Activated naive CD4-positive, alpha-beta T cell treated with anti-CD3 and anti-CD28 coated beads, Interleukin-2, amount 10 ng/mL, durations not matched to agents 7 days and 5 days (primary cell): ENCODE measurements around the gene CA7.
A peak's percentile ranks its signal among the peaks of the same experiment; 100 is the strongest.

Source experiments
- CTCF ChIA-PET: fragments of 350-600 bp; sonication (Branson Sonifier 250); formaldehyde crosslinking; loops from one replicate; lab custom pipeline; 2021; ENCODE audit warnings: antibody characterized with exemption; lab: Charles Lee
- DNase-seq: peaks from one replicate; pipeline ENCODE4 v3.0.0-alpha.2; 2020
- H3K27ac Mint-ChIP-seq: one replicate; pipeline ENCODE4 v1.8.0; 2021; ENCODE audit warnings: mild to moderate bottlenecking, moderate library complexity, mixed read lengths
- H3K27me3 Mint-ChIP-seq: one replicate; pipeline ENCODE4 v1.8.0; 2021; ENCODE audit warnings: mild to moderate bottlenecking, mixed read lengths
- H3K36me3 Mint-ChIP-seq: one replicate; pipeline ENCODE4 v1.8.0; 2021; ENCODE audit warnings: mixed read lengths
- H3K4me1 Mint-ChIP-seq: one replicate; pipeline ENCODE4 v1.8.0; 2021; ENCODE audit warnings: mixed read lengths
- H3K4me3 Mint-ChIP-seq: one replicate; pipeline ENCODE4 v1.8.0; 2021; ENCODE audit warnings: mild to moderate bottlenecking, moderate library complexity, mixed read lengths
- H3K9me3 Mint-ChIP-seq: one replicate; pipeline ENCODE4 v1.8.0; 2021; ENCODE audit warnings: mixed read lengths

The CA7 gene

DNA sequence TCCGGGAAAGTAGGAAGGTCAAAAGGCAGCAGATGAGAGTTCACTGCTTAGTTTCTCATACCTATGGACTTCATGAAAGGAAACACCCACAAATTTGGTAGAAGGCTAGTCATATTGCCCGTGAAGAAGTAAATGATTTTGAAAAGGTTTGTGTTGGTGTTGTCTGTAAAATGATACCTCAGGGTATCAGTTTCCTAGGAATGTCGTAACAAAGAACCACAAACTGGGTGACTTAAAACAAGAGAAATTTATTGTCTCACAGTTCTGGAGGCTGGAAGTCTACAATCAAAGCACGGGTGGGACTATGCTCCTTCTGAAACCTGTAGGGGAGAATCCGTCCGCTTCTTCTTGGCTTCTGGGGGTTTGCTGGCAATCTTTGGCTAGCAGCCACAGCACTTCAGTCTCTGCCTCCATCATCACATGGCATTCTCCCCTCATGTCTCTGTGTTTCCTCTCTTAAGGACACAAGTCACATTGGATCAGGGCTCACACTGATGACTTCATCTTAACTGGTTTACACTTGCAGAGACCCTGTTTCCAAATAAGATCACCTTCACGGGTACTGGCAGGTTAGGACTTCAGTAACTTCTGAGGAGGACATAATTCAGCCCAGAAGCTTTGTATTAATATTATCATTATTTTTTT, 11.4 kb upstream of the CA7 start:
- H3K36me3 Mint-ChIP-seq = peaks cover 6% of the 10 kb centered on the region
- CTCF ChIA-PET = interaction anchor here (2.8 to 6.3 kb wide), 4 partner anchors 10 to 36 kb away, joined by 20 to 117 read pairs (median 29); partner anchors contain the start of gene CA7
- H3K4me1 Mint-ChIP-seq = peaks cover 27% of the 10 kb centered on the region
- H3K27ac Mint-ChIP-seq = no peak overlapping the region
- peaks cover 4% of the 10 kb centered on the region for H3K27me3 Mint-ChIP-seq
- H3K4me3 Mint-ChIP-seq = no peak overlapping the region
- no peaks in the 10 kb centered on the region for H3K9me3 Mint-ChIP-seq
- no peak for DNase-seq

DNA sequence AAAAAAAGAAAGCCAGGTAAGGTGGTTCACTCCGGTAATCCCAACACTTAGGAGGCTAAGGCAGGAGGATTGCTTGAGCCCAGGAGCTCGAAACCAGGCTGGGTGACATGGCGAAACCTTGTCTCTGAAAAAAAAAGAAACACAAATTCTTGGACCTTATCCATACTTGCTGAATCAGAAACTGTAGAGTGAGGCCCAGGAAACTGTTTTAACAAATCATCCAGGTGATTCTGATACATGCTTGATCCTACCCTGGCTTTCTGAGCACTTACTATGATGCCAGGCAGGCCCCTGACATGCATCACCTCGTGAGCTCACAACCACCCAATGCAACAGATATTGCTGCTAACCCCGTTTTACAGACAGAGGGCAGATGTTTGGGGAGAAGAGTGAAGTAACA, 9.5 kb upstream of the CA7 start:
- DNase-seq = no peak
- H3K4me3 Mint-ChIP-seq = no peak overlapping the region
- peaks cover 10% of the 10 kb centered on the region for H3K4me1 Mint-ChIP-seq
- CTCF ChIA-PET = interaction anchor here (0.7 to 2.8 kb wide), 2 partner anchors 33 to 96 kb away, joined by 3 to 20 read pairs; no protein-coding TSS in a partner anchor
- peaks cover 20% of the 10 kb centered on the region for H3K27me3 Mint-ChIP-seq
- H3K36me3 Mint-ChIP-seq = no peaks in the 10 kb centered on the region
- no peak overlapping the region for H3K27ac Mint-ChIP-seq
- H3K9me3 Mint-ChIP-seq = no peaks in the 10 kb centered on the region

DNA sequence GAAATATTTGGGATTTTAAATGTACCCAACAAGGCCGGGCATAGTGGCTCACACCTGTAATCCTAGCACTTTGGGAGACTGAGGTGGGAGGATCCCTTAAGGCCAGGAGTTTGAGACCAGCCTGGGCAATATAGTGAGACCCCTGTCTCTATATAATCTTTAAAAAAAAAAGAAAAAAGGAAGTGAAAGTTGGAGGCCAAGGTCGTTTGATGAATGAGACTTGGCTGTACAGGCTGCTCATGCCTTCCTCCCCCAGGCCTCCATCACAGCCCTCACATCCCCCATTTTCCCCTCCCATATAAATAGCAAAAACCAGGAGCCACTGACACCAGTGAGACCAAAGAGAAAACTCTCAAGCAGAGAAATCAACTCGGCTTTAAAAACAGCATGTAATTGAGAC, 3.3 kb upstream of the CA7 start:
- CTCF ChIA-PET = interaction anchor here (3.6 kb wide), 1 partner anchor 10 kb away, joined by 28 read pairs; the partner anchor contains the start of gene NAE1
- peaks cover 68% of the 10 kb centered on the region for H3K27me3 Mint-ChIP-seq

DNA sequence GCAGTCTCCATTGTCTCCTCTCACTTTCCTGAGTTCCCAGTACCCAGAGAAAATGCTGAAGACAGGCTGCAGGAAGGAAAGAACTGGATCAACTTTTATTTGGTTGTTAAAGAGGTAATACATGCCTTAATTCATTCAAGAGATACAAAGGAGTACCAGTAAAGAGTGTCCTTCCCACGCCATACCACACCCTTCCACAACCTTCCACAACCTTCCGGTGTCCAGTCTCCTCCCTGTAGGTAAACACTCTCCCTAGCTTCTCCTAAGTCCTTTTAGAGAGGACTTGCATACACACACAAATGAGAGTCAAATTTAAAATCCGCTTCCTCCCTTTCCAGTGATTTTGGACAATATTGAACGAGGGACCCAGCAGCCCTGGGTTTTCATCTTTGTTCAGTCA, 2.8 kb upstream of the CA7 start:
- Mint-ChIP-seq H3K27me3 (peaks cover 73% of the 10 kb centered on the region), H3K27ac (no peak overlapping the region), H3K4me3 (no peak overlapping the region), H3K36me3 (no peaks in the 10 kb centered on the region), H3K9me3 (no peaks in the 10 kb centered on the region), H3K4me1 (peaks cover 9% of the 10 kb centered on the region)
- DNase-seq = no peak
- CTCF ChIA-PET = interaction anchor here (3.6 kb wide), 1 partner anchor 11 kb away, joined by 28 read pairs; the partner anchor contains the start of gene NAE1

More for the DNA sequence above, 3.3 kb upstream of the CA7 start:
- Mint-ChIP-seq H3K36me3 (no peaks in the 10 kb centered on the region), H3K27ac (no peak overlapping the region), H3K4me3 (no peak overlapping the region), H3K4me1 (peaks cover 9% of the 10 kb centered on the region), H3K9me3 (no peaks in the 10 kb centered on the region)
- DNase-seq = no peak

DNA sequence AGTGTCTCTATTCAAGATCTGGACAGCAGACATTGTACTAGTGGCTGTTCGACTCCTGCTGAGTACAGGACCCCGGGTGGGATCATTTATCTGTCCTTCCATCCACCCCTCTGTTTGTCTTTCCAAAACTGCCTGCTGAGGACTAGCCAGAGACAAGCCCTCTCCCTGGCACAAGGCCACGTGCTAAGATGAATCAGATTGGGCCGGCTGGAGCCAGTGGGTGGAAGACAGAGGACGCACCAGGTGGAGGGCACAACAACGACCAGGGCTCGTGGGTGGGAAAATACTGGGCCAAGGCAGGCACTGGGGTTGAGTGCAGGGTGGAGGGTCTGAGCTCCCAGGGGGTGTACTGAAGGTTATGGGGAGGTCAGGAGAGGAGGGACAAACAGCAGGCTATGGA, 1.4 kb upstream of the CA7 start:
- no peak for DNase-seq
- peaks cover 15% of the 10 kb centered on the region for H3K4me1 Mint-ChIP-seq
- H3K36me3 Mint-ChIP-seq = no peaks in the 10 kb centered on the region
- H3K9me3 Mint-ChIP-seq = no peaks in the 10 kb centered on the region
- peaks cover 85% of the 10 kb centered on the region for H3K27me3 Mint-ChIP-seq
- no peak overlapping the region for H3K27ac Mint-ChIP-seq
- no peak overlapping the region for H3K4me3 Mint-ChIP-seq
- CTCF ChIA-PET = interaction anchor here (0.6 to 3.6 kb wide), 4 partner anchors 12 to 235 kb away, joined by 3 to 28 read pairs (median 4); partner anchors contain the start of gene NAE1

DNA sequence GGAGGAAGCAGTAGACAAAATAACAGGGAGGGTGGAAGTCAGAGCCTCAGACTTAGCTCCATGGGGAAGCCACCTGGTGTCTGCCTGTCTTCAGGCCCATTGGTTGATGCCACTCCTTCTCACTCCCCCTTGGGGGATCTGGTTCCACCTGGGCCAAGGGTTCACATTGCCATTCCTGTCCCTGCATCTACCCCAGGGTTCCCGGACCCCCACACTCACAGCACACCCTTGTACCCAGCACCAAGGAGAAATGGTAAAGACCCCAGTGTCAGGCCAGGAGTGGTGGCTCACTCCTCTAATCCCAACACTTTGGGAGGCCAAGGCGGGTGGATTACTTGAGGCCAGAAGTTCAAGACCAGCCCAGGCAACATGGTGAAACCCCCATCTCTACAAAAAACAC, 1.0 kb upstream of the CA7 start:
- Mint-ChIP-seq H3K27me3 (peaks cover 84% of the 10 kb centered on the region), H3K27ac (no peak overlapping the region), H3K36me3 (no peaks in the 10 kb centered on the region), H3K4me3 (no peak overlapping the region), H3K9me3 (no peaks in the 10 kb centered on the region), H3K4me1 (peaks cover 19% of the 10 kb centered on the region)
- no peak for DNase-seq
- CTCF ChIA-PET = interaction anchor here (0.7 to 8.7 kb wide), 4 partner anchors 13 to 25 kb away, joined by 3 to 44 read pairs (median 16); partner anchors contain the start of gene NAE1

DNA sequence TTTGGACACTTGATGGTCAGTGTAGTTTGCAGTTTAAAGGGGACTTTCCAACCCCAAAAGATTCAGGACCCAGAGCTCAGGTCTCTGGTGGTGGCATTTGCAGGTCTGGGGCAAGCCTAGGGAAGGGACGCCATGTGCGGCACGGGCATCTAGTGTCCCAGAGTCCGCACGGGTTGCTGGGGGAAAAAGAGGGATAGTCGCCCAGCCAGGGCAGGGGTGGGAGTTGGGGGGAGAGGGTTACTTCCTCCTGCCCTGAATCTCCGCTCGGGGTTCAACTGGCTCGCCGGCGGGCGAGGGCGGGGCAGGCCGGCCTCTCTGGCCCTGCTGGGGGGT, 239 bp upstream of the CA7 start:
- H3K27ac Mint-ChIP-seq = no peak overlapping the region
- CTCF ChIA-PET = interaction anchor here (3.6 to 8.7 kb wide), 2 partner anchors 13 to 24 kb away, joined by 28 to 44 read pairs; partner anchors contain the start of gene NAE1
- H3K9me3 Mint-ChIP-seq = no peaks in the 10 kb centered on the region
- H3K4me1 Mint-ChIP-seq = peaks cover 23% of the 10 kb centered on the region
- peak overlapping the region; percentile 45 for H3K4me3 Mint-ChIP-seq
- H3K36me3 Mint-ChIP-seq = no peaks in the 10 kb centered on the region
- no peak for DNase-seq
- peaks cover 80% of the 10 kb centered on the region for H3K27me3 Mint-ChIP-seq

DNA sequence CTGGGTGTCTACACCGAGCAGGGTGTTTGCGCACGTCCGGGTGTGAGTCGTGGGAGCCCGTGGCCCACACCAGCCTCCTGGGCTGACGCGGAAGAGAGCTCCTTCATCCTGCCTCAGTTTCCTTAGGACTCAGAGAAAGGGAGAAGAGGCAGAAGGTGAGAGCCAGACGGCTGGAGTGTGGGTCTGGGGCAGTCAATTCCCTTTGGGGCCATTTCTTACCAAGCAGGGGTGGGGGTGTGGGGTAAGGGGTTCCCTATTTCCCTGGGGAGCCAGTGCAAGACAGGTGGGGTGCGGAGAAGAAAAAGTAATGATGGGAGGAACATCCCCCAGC, 831 bp downstream of the CA7 start:
- H3K4me3 Mint-ChIP-seq = no peak overlapping the region
- peaks cover 23% of the 10 kb centered on the region for H3K4me1 Mint-ChIP-seq
- H3K9me3 Mint-ChIP-seq = no peaks in the 10 kb centered on the region
- no peak overlapping the region for H3K27ac Mint-ChIP-seq
- peaks cover 72% of the 10 kb centered on the region for H3K27me3 Mint-ChIP-seq
- no peaks in the 10 kb centered on the region for H3K36me3 Mint-ChIP-seq
- no peak for DNase-seq
- CTCF ChIA-PET = interaction anchor here (8.7 kb wide), 1 partner anchor 23 kb away, joined by 44 read pairs; no protein-coding TSS in a partner anchor

DNA sequence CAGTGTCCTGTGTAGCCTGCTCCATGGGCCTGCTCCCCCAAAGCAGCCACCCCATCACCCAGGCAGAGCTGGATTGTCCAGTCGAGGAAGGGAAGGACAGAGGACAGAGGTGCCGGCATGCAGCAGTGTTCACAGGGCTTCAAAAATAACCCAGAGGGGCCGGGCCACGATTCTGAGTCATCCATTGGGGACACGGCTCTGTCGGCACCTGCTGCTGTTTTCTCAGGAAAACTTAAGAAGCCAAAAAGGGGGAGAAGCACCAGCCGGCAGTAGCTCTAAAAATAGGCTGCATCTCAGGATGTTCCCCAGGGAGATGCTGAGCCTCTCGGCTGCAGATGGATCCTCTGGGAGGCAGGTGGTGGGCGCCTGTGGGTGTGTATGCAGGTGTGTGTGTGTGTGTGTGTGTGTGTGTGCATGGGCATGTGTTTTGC, 1.6 kb downstream of the CA7 start:
- Mint-ChIP-seq H3K27ac (no peak overlapping the region), H3K9me3 (no peaks in the 10 kb centered on the region), H3K36me3 (no peaks in the 10 kb centered on the region), H3K4me3 (no peak overlapping the region), H3K27me3 (peaks cover 73% of the 10 kb centered on the region), H3K4me1 (peaks cover 23% of the 10 kb centered on the region)
- no peak for DNase-seq
- CTCF ChIA-PET = interaction anchor here (1.4 to 8.7 kb wide), 3 partner anchors 15 to 94 kb away, joined by 3 to 44 read pairs (median 30); partner anchors contain the start of gene NAE1

DNA sequence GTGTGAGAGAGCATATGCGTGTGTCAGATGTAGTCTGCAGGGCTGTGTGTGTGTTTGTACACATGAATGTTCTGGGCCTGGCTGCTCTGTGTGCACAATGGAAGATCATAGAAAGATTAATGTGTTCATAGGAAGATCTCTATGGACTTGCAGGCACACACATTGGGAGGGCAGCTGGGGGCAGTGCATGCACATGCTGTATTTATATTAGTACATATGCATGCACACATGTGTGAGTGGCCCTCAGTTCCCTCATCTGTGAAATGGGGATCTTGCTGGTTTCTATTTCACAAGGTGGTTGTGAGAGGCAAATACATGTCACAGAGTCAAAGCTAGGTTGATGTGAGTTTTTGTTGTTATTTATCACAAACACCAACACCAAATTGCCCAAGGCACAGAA, 2.1 kb downstream of the CA7 start:
- Mint-ChIP-seq H3K27ac (no peak overlapping the region), H3K36me3 (no peaks in the 10 kb centered on the region), H3K4me3 (no peak overlapping the region), H3K27me3 (peaks cover 74% of the 10 kb centered on the region), H3K4me1 (peaks cover 23% of the 10 kb centered on the region), H3K9me3 (no peaks in the 10 kb centered on the region)
- CTCF ChIA-PET = interaction anchor here (1.4 to 8.7 kb wide), 3 partner anchors 16 to 94 kb away, joined by 3 to 44 read pairs (median 30); partner anchors contain the start of gene NAE1
- no peak for DNase-seq

DNA sequence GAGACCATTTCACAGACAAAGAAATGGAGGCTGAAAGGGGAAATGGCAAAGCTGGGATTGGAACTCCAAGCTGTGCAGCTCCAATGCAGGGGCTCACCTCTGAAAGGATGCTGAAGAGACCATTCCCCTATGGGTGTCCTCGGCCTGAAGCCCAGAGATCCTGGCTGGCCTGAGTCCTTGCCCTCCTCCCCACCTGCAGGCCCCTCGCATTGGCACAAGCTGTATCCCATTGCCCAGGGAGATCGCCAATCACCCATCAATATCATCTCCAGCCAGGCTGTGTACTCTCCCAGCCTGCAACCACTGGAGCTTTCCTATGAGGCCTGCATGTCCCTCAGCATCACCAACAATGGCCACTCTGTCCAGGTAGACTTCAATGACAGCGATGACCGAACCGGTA, 2.6 kb downstream of the CA7 start:
- CTCF ChIA-PET = interaction anchor here (1.4 to 8.7 kb wide), 3 partner anchors 16 to 95 kb away, joined by 3 to 44 read pairs (median 30); partner anchors contain the start of gene NAE1
- Mint-ChIP-seq H3K36me3 (no peaks in the 10 kb centered on the region), H3K9me3 (no peaks in the 10 kb centered on the region), H3K4me3 (no peak overlapping the region), H3K27ac (no peak overlapping the region), H3K27me3 (peaks cover 73% of the 10 kb centered on the region), H3K4me1 (peaks cover 23% of the 10 kb centered on the region)
- DNase-seq = peak; percentile 10

DNA sequence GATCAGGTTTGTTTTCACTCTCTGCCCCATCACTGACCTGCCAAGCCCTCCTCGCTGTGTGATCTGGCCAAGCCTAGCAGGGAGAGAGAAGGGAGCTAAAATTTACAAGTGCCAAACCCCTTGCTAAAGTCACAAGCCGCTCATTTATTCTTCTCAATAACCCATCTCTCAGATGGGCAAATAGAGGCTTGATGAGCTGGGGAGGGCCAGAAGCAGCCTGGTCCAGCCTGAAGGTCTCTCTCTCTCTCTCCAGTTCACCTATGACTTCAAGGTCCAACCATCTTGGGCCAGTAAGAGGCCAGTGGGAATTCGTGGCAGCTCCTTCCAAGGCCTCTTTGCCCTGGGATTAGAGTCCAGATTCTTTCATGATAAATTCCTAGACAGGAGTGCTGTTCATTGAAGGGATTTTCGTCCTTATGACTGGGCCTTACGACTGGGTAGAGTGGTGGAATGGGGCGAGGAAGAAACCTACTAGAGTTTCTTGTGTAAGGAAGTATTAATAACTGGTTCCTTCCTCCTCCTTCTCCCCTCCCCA, 3.4 kb downstream of the CA7 start:
- H3K4me1 Mint-ChIP-seq = peaks cover 23% of the 10 kb centered on the region
- no peak overlapping the region for H3K4me3 Mint-ChIP-seq
- CTCF ChIA-PET = interaction anchor here (4.5 to 8.7 kb wide), 2 partner anchors 17 to 20 kb away, joined by 30 to 44 read pairs; partner anchors contain the start of gene NAE1
- H3K27me3 Mint-ChIP-seq = peaks cover 73% of the 10 kb centered on the region
- H3K27ac Mint-ChIP-seq = no peak overlapping the region
- no peaks in the 10 kb centered on the region for H3K9me3 Mint-ChIP-seq
- DNase-seq = no peak
- no peaks in the 10 kb centered on the region for H3K36me3 Mint-ChIP-seq

DNA sequence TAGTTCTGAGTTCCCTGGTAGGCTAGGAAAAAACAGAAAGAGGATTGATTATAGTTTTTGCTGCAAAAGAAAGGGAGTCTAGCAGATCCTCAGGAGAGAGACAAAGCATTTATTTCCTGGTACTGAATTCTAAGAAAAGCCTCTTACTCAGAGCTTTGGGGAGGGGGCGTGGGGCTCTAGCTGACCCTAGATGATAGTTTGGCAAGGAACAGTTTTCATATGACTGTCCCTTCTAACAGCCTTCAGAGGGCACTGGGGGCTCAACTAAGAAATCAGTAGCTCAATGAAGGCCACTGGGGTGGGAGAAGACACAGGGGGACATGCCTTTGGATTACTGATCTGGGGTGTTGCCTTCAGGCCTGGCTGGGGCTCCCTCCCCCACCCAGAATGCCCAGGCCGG, 4.0 kb downstream of the CA7 start:
- Mint-ChIP-seq H3K9me3 (no peaks in the 10 kb centered on the region), H3K4me3 (no peak overlapping the region), H3K27me3 (peaks cover 70% of the 10 kb centered on the region), H3K27ac (no peak overlapping the region), H3K36me3 (no peaks in the 10 kb centered on the region), H3K4me1 (peaks cover 23% of the 10 kb centered on the region)
- DNase-seq = peak; percentile 10
- CTCF ChIA-PET = interaction anchor here (4.5 to 8.7 kb wide), 2 partner anchors 18 to 20 kb away, joined by 30 to 44 read pairs; partner anchors contain the start of gene NAE1

DNA sequence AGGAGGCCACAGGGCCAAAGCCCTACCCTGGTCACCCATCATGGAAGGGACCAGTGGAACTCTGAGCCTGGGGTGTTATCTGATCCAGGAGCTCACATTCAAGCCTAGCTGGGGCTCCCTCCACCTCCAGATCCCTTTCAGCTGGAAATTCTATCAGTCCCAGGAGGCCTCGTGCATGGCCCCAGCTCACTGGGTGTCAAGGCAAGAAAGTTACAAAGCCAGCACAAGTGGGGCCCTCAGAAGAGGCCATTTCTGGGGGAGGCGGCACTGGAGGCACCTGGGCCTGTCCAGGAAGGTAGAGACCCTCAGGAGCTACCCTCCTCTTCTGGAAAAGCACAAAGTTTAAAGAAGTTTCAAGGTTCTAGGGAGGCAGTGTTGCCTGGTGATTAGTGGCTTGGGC, 4.8 kb downstream of the CA7 start:
- peaks cover 20% of the 10 kb centered on the region for H3K4me1 Mint-ChIP-seq

More for the DNA sequence above, 4.8 kb downstream of the CA7 start:
- no peak overlapping the region for H3K27ac Mint-ChIP-seq
- H3K9me3 Mint-ChIP-seq = no peaks in the 10 kb centered on the region
- DNase-seq = peak; percentile 14
- no peak overlapping the region for H3K4me3 Mint-ChIP-seq
- no peaks in the 10 kb centered on the region for H3K36me3 Mint-ChIP-seq
- CTCF ChIA-PET = interaction anchor here (1.4 to 8.7 kb wide), 3 partner anchors 19 to 24 kb away, joined by 4 to 44 read pairs (median 30); partner anchors contain the start of gene NAE1
- peaks cover 61% of the 10 kb centered on the region for H3K27me3 Mint-ChIP-seq
